HepG2 (cell line): ENCODE data around the gene NCBP2. TPM values are rescaled to one million over a fixed set of nuclear protein-coding genes. Genes with fewer than 3 reads are reported as not detected.

Experiments used
- ATF1 ChIP-seq: IDR thresholded peaks from 2 replicates; pipeline ENCODE4 v1.6.1; 2016; ENCODE audit warnings: mild to moderate bottlenecking, control low read depth
- ETS1 ChIP-seq: sonication (generic); formaldehyde crosslinking; IDR thresholded peaks from 2 replicates; pipeline ENCODE4 v1.4.0; 2020; ENCODE audit warnings: missing genetic modification reagents
- FOSL1 ChIP-seq: sonication (generic); formaldehyde crosslinking; IDR thresholded peaks from 2 replicates; pipeline ENCODE4 v1.9.0; 2021; ENCODE audit warnings: missing genetic modification reagents, borderline replicate concordance
- IKZF5 ChIP-seq: IDR thresholded peaks from 2 replicates; pipeline ENCODE4 v1.6.1; 2018; ENCODE audit warnings: missing genetic modification reagents, mild to moderate bottlenecking, missing compliant biosample characterization
- KAT8 ChIP-seq: IDR thresholded peaks from 2 replicates; pipeline ENCODE4 v1.6.1; 2016; ENCODE audit warnings: missing genetic modification reagents, missing compliant biosample characterization
- KDM5B ChIP-seq: sonication (generic); formaldehyde crosslinking; IDR thresholded peaks from 2 replicates; pipeline ENCODE4 v1.4.0; 2020; ENCODE audit warnings: missing genetic modification reagents, mild to moderate bottlenecking, borderline replicate concordance
- MLXIP ChIP-seq: sonication (generic); formaldehyde crosslinking; IDR thresholded peaks from 2 replicates; pipeline ENCODE4 v1.9.0; 2021; ENCODE audit warnings: missing genetic modification reagents, borderline replicate concordance
- NFE2L1 ChIP-seq: sonication (generic); formaldehyde crosslinking; IDR thresholded peaks from 2 replicates; pipeline ENCODE4 v1.4.0; 2020; ENCODE audit warnings: missing genetic modification reagents, mild to moderate bottlenecking, borderline replicate concordance
- NKX3-1 ChIP-seq: sonication (generic); formaldehyde crosslinking; IDR thresholded peaks from 2 replicates; pipeline ENCODE4 v1.5.0; 2020; ENCODE audit warnings: missing genetic modification reagents
- PHF21A ChIP-seq: sonication (generic); formaldehyde crosslinking; IDR thresholded peaks from 2 replicates; pipeline ENCODE4 v1.5.0; 2020; ENCODE audit warnings: mild to moderate bottlenecking, missing genetic modification reagents
- RBFOX2 ChIP-seq: fragments of 200-400 bp; formaldehyde crosslinking; IDR thresholded peaks from 2 replicates; pipeline ENCODE4 v1.6.1; 2017; ENCODE audit warnings: low read depth, mild to moderate bottlenecking, low read length
- SOX6 ChIP-seq, 2 experiments: fragments of 450-650 bp in 1 of 2; sonication (generic) in 1 of 2; formaldehyde crosslinking in 1 of 2; IDR thresholded peaks; 2 replicates each; pipeline versions ENCODE4 v1.4.0 to v1.6.1; 2017 to 2020; ENCODE audit warnings: antibody characterized with exemption in 1 of 2, mild to moderate bottlenecking in 1 of 2, missing genetic modification reagents in 1 of 2
- ZBTB7A ChIP-seq: sonication (generic); formaldehyde crosslinking; IDR thresholded peaks from 2 replicates; pipeline ENCODE4 v1.8.0; 2022; ENCODE audit warnings: mild to moderate bottlenecking, missing genetic modification reagents
- ZFP37 ChIP-seq: sonication (generic); formaldehyde crosslinking; IDR thresholded peaks from 2 replicates; pipeline ENCODE4 v1.4.0; 2020; ENCODE audit warnings: missing genetic modification reagents, borderline replicate concordance
- ZMAT3 ChIP-seq: sonication (generic); formaldehyde crosslinking; conservative IDR thresholded peaks from 2 replicates; pipeline ENCODE4 v1.7.0; 2021; ENCODE audit warnings: missing genetic modification reagents
- ZNF296 ChIP-seq: sonication (generic); formaldehyde crosslinking; conservative IDR thresholded peaks from 2 replicates; pipeline ENCODE4 v1.5.0; 2020; ENCODE audit warnings: mild to moderate bottlenecking, missing genetic modification reagents
- ZNF407 ChIP-seq: sonication (generic); formaldehyde crosslinking; IDR thresholded peaks from one replicate; pipeline ENCODE4 v1.5.1; 2020; ENCODE audit warnings: mild to moderate bottlenecking, missing genetic modification reagents; ENCODE audit errors: not compliant biosample characterization
- polyA plus RNA-seq, 8 experiments: library from polyadenylated mRNA; depleted of rRNA in 3 of 8; stranded (reverse) in 7 of 8; unstranded in 1 of 8; fragments of >200 nt; fragmentation: Illumina TruSeq in 4 of 8; extraction: Trizol in 4 of 8; gene quantifications; 2 replicates each; pipeline versions ENCODE4 v1.2.1 to v1.2.3, GENCODE V29; 2011 to 2016; ENCODE audit warnings: low read depth in 4 of 8, missing spikeins in 1 of 8, mixed read lengths in 1 of 8; ENCODE audit not compliant: insufficient read depth in 1 of 8
- total RNA-seq, 5 experiments: library from RNA; depleted of rRNA; stranded (reverse); fragments of >200 nt; fragmentation: Illumina TruSeq; extraction: Trizol; gene quantifications; 2 replicates each; pipeline ENCODE4 v1.2.3, GENCODE V29; 2016; ENCODE audit warnings: low read depth in 1 of 5

Gene NCBP2
- total and polyA plus RNA-seq, 2 of the 13 experiments (the other 11 are each of a cell fraction or from before 2014, with no cell fraction given), result 58.7 to 95.5 TPM

GRCh38 chr3:196965804-196966173, 23.5 kb upstream of the NCBP2 start (continued):
- TF ChIP-seq MLXIP (CRISPR knock-in tag) (no peak), IKZF5 (CRISPR knock-in tag) (no peak), ZNF296 (CRISPR knock-in tag) (no peak), NFE2L1 (CRISPR knock-in tag) (no peak), KDM5B (CRISPR knock-in tag) (no peak), ZMAT3 (CRISPR knock-in tag) (no peak), ZBTB7A (CRISPR knock-in tag) (no peak), KAT8 (CRISPR knock-in tag) (no peak), ATF1 (CRISPR knock-in tag) (no peak), FOSL1 (no peak), SOX6 (IDR thresholded peaks at IDR 0.05) (no peak), SOX6 (CRISPR knock-in tag; IDR thresholded peaks at IDR 0.05) (no peak), PHF21A (CRISPR knock-in tag) (no peak), ETS1 (no peak), RBFOX2 (0 out of 2 replicates have a peak, but pooled peaks have one; percentile 32), ZNF407 (CRISPR knock-in tag) (no peak), NKX3-1 (CRISPR knock-in tag) (no peak), ZFP37 (CRISPR knock-in tag) (no peak)
